Activated CD4-positive, alpha-beta memory T cell treated with anti-CD3 and anti-CD28 coated beads, Interleukin-2, amount 10 ng/mL, durations not matched to agents 7 days and 5 days (primary cell): ENCODE measurements around the gene AQP12B. TPM values are rescaled to one million over a fixed set of nuclear protein-coding genes. Genes with fewer than 3 reads are reported as not detected.

ENCODE experiments used
- CTCF ChIA-PET: fragments of 350-600 bp; sonication (Branson Sonifier 250); formaldehyde crosslinking; loops from one replicate; lab custom pipeline; 2021; ENCODE audit warnings: antibody characterized with exemption, inconsistent platforms; lab: Charles Lee
- POLR2A ChIA-PET: fragments of 350-600 bp; sonication (Branson Sonifier 250); formaldehyde crosslinking; loops from one replicate; lab custom pipeline; 2021; ENCODE audit warnings: antibody characterized with exemption; lab: Charles Lee
- DNase-seq: peaks from one replicate; pipeline ENCODE4 v3.0.0-alpha.2; 2020
- H3K27ac Mint-ChIP-seq: one replicate; pipeline ENCODE4 v1.8.0; 2021; ENCODE audit warnings: mild to moderate bottlenecking, mixed read lengths
- H3K27me3 Mint-ChIP-seq: one replicate; pipeline ENCODE4 v1.8.0; 2021; ENCODE audit warnings: mixed read lengths
- H3K36me3 Mint-ChIP-seq: one replicate; pipeline ENCODE4 v1.8.0; 2021; ENCODE audit warnings: low read depth, mixed read lengths
- H3K4me1 Mint-ChIP-seq: one replicate; pipeline ENCODE4 v1.8.0; 2021; ENCODE audit warnings: mixed read lengths
- H3K4me3 Mint-ChIP-seq: one replicate; pipeline ENCODE4 v1.8.0; 2021; ENCODE audit warnings: mild to moderate bottlenecking, mixed read lengths
- H3K9me3 Mint-ChIP-seq: one replicate; pipeline ENCODE4 v1.8.0; 2021; ENCODE audit warnings: mixed read lengths
- total RNA-seq, 2 experiments: library from RNA; stranded (reverse); gene quantifications; one replicate each; pipeline ENCODE4 v1.2.3, GENCODE V29; 2021

AQP12B gene
- total RNA-seq, 2 experiments from 2014 or later: not detected

DNA sequence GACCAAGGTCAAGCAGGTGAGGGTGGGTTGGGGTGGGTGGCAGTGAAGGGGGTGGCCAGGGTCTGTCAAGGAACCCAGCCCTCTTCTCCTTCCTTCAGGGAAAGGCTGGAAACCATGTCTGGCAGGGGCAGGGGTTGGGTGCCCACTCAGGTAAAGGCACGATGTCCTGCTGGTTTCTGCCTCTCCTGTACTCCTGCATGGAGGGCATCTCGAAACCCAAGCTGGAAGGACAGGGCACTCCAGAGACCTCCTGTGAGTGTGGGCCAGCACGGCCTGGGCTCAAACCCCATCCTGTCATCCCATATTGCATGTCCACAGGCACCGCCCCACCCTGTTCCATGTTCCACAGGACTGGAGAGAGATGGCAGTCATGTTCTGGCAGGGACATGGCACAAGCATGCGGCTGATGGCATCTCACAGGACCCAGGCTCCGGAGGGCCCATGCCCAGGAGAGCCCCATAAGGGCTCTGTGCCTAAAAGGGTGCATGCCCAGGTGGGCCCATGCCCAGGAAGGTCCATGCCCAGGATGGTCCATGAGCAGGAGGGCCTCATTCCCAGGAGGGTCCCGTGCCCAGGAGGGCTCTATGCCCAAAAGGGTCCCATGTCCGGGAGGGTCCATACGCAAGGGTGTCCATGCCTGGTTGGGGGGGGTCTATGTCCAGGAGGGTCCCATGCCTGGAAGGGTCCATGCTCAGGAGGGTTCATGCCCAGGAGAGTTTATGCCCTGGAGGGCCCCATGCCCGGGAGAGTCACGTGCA lies 51.0 kb downstream of the AQP12B start:
- CTCF ChIA-PET: no interaction called here
- H3K4me1 Mint-ChIP-seq: peaks cover 7% of the 10 kb centered on the region
- peaks cover 18% of the 10 kb centered on the region for H3K9me3 Mint-ChIP-seq
- DNase-seq: no peak
- no peak overlapping the region for H3K27ac Mint-ChIP-seq
- H3K27me3 Mint-ChIP-seq: no peaks in the 10 kb centered on the region
- POLR2A ChIA-PET: no interaction called here
- H3K36me3 Mint-ChIP-seq: peaks cover 8% of the 10 kb centered on the region
- no peak overlapping the region for H3K4me3 Mint-ChIP-seq

DNA sequence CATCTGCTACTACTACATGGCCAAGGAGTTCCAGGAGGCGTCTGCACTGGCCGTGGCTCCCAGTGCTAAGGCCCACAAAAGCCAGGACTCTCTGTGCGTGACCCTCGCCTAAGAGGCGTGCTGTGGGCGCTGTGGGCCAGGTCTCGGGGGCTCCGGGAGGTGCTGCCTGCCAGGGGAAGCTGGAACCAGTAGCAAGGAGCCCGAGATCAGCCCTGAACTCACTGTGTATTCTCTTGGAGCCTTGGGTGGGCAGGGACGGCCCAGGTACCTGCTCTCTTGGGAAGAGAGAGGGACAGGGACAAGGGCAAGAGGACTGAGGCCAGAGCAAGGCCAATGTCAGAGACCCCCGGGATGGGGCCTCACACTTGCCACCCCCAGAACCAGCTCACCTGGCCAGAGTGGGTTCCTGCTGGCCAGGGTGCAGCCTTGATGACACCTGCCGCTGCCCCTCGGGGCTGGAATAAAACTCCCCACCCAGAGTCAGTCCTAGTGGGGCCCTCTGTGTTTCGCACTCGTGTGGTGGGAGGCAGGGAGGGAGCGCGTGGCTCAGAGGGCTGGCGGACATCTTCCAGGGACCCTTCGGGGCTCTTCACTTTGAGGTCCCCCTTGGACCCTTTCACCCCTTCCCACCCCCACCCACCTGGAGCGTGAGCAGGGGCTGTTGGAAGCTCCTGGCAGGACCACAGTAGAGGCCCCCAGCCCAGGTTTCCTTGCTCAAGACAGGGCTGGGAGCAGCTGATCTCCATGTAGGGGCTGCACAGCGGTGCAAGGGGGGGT lies 51.7 kb downstream of the AQP12B start:
- no peak for DNase-seq
- Mint-ChIP-seq H3K4me3 (no peak overlapping the region), H3K27ac (no peak overlapping the region), H3K9me3 (peaks cover 18% of the 10 kb centered on the region), H3K27me3 (no peaks in the 10 kb centered on the region), H3K36me3 (peaks cover 8% of the 10 kb centered on the region), H3K4me1 (peaks cover 12% of the 10 kb centered on the region)
- CTCF ChIA-PET: no interaction called here
- POLR2A ChIA-PET: no interaction called here

DNA sequence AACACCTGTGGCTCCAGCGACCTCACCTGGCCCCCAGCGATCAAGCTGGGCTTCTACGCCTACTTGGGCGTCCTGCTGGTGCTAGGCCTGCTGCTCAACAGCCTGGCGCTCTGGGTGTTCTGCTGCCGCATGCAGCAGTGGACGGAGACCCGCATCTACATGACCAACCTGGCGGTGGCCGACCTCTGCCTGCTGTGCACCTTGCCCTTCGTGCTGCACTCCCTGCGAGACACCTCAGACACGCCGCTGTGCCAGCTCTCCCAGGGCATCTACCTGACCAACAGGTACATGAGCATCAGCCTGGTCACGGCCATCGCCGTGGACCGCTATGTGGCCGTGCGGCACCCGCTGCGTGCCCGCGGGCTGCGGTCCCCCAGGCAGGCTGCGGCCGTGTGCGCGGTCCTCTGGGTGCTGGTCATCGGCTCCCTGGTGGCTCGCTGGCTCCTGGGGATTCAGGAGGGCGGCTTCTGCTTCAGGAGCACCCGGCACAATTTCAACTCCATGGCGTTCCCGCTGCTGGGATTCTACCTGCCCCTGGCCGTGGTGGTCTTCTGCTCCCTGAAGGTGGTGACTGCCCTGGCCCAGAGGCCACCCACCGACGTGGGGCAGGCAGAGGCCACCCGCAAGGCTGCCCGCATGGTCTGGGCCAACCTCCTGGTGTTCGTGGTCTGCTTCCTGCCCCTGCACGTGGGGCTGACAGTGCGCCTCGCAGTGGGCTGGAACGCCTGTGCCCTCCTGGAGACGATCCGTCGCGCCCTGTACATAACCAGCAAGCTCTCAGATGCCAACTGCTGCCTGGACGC lies 52.5 kb downstream of the AQP12B start:
- no peak overlapping the region for H3K4me3 Mint-ChIP-seq
- H3K27ac Mint-ChIP-seq: no peak overlapping the region
- H3K27me3 Mint-ChIP-seq: no peaks in the 10 kb centered on the region
- H3K4me1 Mint-ChIP-seq: peaks cover 16% of the 10 kb centered on the region
- H3K9me3 Mint-ChIP-seq: peaks cover 18% of the 10 kb centered on the region
- ChIA-PET CTCF (no interaction called here), POLR2A (interaction anchor here (1.2 to 2.2 kb wide), 2 partner anchors 15 to 43 kb away, joined by 3 to 12 read pairs; partner anchors contain the start of gene CAPN10)
- peaks cover 8% of the 10 kb centered on the region for H3K36me3 Mint-ChIP-seq
- no peak for DNase-seq

DNA sequence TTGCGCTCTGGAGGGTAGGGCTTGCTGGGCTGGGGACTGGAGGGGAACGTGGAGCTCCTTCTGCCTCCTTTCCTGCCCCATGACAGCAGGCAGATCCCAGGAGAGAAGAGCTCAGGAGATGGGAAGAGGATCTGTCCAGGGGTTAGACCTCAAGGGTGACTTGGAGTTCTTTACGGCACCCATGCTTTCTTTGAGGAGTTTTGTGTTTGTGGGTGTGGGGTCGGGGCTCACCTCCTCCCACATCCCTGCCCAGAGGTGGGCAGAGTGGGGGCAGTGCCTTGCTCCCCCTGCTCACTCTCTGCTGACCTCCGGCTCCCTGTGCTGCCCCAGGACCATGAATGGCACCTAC lies 53.1 kb downstream of the AQP12B start:
- no peaks in the 10 kb centered on the region for H3K27me3 Mint-ChIP-seq
- peaks cover 14% of the 10 kb centered on the region for H3K9me3 Mint-ChIP-seq
- CTCF ChIA-PET: no interaction called here
- no peak for DNase-seq
- H3K27ac Mint-ChIP-seq: no peak overlapping the region
- H3K4me3 Mint-ChIP-seq: no peak overlapping the region
- H3K36me3 Mint-ChIP-seq: peaks cover 8% of the 10 kb centered on the region
- POLR2A ChIA-PET: interaction anchor here (1.2 to 2.2 kb wide), 2 partner anchors 16 to 42 kb away, joined by 3 to 12 read pairs; partner anchors contain the start of gene CAPN10
- peaks cover 22% of the 10 kb centered on the region for H3K4me1 Mint-ChIP-seq

DNA sequence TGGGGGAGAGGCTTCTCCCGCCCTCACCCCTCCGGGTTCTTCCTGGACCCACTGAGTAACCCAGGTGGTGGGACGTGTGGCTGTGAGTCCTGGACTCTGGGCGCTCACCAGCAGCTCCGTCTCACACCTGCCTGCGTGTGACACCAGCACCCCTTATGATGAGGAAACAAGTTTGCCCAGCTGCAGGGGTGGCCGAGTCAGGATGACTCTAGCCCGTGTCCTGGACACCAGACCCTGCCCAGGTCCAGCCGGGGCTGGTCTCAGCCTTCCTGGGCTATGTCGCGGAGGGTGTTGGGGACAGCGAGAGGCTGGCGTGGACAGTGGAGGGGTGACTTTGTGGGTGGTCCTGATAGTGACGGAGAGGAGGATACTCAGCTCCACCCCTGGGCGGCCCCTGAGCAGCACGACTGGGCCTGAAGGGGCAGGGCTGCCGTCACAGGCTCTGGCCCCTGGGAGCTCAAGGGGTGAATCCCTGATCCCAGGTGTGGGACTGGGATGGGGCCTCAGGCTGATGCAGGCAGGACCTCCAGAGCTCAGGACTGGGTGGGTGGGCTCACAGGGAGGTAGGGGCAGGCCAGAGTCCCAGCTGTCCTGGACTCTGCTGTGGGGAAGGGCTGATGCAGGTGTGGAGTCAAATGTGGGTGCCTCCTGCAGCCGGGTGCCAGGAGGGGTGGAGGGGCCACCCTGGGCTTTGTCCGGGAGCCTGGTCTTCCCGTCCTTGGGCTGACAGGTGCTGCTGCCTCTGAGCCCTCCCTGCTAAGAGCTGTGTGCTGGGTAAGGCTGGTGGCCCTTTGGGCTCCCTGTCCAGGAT lies 53.7 kb downstream of the AQP12B start:
- H3K4me1 Mint-ChIP-seq: peaks cover 28% of the 10 kb centered on the region
- DNase-seq: no peak
- H3K36me3 Mint-ChIP-seq: peaks cover 8% of the 10 kb centered on the region
- ChIA-PET CTCF (no interaction called here), POLR2A (interaction anchor here (1.2 to 2.2 kb wide), 2 partner anchors 16 to 42 kb away, joined by 3 to 12 read pairs; partner anchors contain the start of gene CAPN10)
- H3K4me3 Mint-ChIP-seq: no peak overlapping the region
- H3K27ac Mint-ChIP-seq: no peak overlapping the region
- H3K27me3 Mint-ChIP-seq: no peaks in the 10 kb centered on the region
- H3K9me3 Mint-ChIP-seq: peaks cover 11% of the 10 kb centered on the region

DNA sequence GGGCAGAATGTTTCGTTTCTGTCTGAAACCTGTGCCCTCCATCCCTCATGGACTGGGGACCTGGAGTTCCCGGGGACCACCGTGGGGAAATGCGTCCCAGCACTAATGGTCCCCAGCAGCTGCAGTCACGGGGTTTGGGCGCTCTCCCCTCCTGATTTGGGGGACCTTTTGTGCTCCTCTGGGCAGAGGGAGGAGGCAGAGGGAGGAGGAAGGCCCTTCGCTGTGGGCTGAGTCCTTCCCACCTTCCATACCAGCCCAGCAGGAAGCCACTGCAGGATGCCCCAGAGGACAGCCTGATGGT lies 54.2 kb downstream of the AQP12B start:
- POLR2A ChIA-PET: interaction anchor here (2.2 kb wide), 1 partner anchor 41 kb away, joined by 12 read pairs; the partner anchor contains the start of gene CAPN10
- H3K27me3 Mint-ChIP-seq: no peaks in the 10 kb centered on the region
- H3K36me3 Mint-ChIP-seq: peaks cover 6% of the 10 kb centered on the region
- peaks cover 31% of the 10 kb centered on the region for H3K4me1 Mint-ChIP-seq
- H3K27ac Mint-ChIP-seq: no peak overlapping the region
- no peak overlapping the region for H3K4me3 Mint-ChIP-seq
- DNase-seq: no peak
- CTCF ChIA-PET: no interaction called here
- H3K9me3 Mint-ChIP-seq: peaks cover 9% of the 10 kb centered on the region

DNA sequence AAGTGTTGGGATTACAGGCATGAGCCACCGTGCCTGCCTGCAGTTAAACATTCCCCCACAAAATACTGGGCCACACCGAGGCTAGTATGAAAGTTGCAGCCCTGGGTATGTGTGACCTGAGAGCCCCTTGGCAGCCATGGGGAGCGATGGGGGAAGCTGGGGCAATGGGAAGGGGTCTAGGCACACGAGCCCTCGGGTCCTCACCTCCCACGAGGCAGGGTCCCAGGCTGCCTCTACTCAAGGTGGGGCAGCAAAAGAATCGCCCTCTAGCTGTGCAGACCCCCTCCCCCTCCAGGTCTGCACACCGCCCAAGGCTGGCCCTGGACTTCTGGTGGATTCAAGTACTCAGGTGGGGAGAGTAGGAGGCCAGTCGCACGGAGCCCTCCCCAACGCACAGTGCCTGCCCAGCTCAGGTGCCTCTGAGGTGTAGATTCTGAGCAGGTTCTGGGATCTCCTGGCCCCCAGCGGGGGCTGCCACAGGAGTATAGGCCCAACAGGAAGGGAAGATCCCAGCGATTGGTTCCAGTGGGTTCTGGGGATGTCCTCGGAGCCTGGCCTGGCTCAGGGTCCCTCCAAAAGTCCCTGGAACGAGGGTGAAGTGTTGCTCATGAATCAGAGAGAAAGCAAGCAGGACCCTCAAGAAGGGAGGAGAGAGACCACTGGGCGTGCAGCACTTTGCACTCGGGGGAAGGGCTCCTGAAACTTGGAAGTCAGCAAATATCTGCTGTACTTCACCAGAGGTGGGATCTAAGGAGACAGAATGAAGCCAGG lies 54.8 kb downstream of the AQP12B start:
- no peak for DNase-seq
- peaks cover 36% of the 10 kb centered on the region for H3K4me1 Mint-ChIP-seq
- H3K27ac Mint-ChIP-seq: no peak overlapping the region
- no peak overlapping the region for H3K4me3 Mint-ChIP-seq
- ChIA-PET CTCF (interaction anchor here (2.0 kb wide), 1 partner anchor 62 kb away, joined by 6 read pairs; no protein-coding TSS in a partner anchor), POLR2A (interaction anchor here (1.1 to 3.8 kb wide), 4 partner anchors 15 to 62 kb away, joined by 4 to 27 read pairs (median 8); partner anchors contain the start of gene CAPN10)
- peaks cover under 1% of the 10 kb centered on the region for H3K36me3 Mint-ChIP-seq
- peaks cover 4% of the 10 kb centered on the region for H3K9me3 Mint-ChIP-seq
- H3K27me3 Mint-ChIP-seq: no peaks in the 10 kb centered on the region

DNA sequence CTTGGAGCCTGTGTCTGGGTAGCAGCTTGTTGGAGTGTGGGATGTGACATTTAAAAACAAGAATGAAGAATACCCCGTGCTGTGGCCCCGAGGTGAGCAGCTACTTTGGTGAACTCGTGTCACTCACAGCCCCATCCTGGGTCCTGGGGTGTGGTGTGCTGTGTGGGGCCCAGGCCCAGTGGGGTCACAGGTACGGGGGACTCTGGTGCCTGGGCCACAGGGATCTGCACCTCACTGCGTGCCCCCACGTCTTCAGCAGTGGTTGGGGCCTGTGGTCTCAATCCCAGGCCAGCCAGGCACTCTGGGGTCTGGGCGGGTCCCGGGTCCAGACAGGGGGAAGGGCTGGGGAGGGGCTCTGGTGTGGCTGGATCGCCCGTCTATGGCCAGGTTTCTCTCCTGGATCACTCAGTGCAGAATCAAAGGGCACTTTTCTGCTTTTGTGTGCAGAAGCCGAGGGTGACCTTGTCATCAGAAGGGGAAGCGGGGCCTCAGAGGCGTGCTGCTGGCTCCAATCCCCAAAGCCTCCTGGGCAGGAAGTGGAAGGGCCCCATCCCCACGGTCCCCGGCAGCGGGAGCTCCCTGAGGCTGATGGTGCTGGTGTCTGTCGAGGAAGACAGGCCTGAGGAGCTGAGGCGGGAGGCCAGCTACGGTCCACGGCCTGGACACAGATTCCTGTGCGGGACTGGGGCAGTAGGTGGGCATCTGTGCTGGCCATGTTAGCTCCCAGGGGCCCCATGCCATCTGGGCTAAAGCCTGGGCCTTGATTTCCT lies 56.0 kb downstream of the AQP12B start:
- no peaks in the 10 kb centered on the region for H3K36me3 Mint-ChIP-seq
- H3K27me3 Mint-ChIP-seq: no peaks in the 10 kb centered on the region
- POLR2A ChIA-PET: interaction anchor here (1.0 to 3.8 kb wide), 4 partner anchors 14 to 66 kb away, joined by 4 to 27 read pairs (median 4); partner anchors contain the start of gene CAPN10
- H3K27ac Mint-ChIP-seq: peak overlapping the region; percentile 31
- no peaks in the 10 kb centered on the region for H3K9me3 Mint-ChIP-seq
- no peak overlapping the region for H3K4me3 Mint-ChIP-seq
- CTCF ChIA-PET: interaction anchor here (0.6 to 2.0 kb wide), 4 partner anchors 47 to 650 kb away, joined by 3 to 6 read pairs (median 4); no protein-coding TSS in a partner anchor
- DNase-seq: no peak
- H3K4me1 Mint-ChIP-seq: peaks cover 48% of the 10 kb centered on the region

Other genes starting within 250 kb of the AQP12B start
- gene GPC1, start 247.2 kb downstream of the AQP12B start, total RNA-seq: 1 to 10 TPM; 5.8 to 7.9 TPM
- 10 to 100 TPM; 28.2 to 31.5 TPM for gene ANKMY1, start 124.9 kb downstream of the AQP12B start, total RNA-seq
- 1 to 10 TPM; 7.9 to 9.3 TPM for gene DUSP28, start 122.5 kb downstream of the AQP12B start, total RNA-seq
- 100 to 1,000 TPM; 135 to 144 TPM for gene RNPEPL1, start 114.4 kb downstream of the AQP12B start, total RNA-seq
- 10 to 100 TPM; 52.3 to 53.1 TPM for gene CAPN10, start 96.2 kb downstream of the AQP12B start, total RNA-seq
- 1 to 10 TPM; 5.2 to 5.7 TPM for gene GPR35, start 57.4 kb downstream of the AQP12B start, total RNA-seq
- gene AQP12A, start 9.0 kb upstream of the AQP12B start, total RNA-seq: not detected
- gene KIF1A, start 137.3 kb upstream of the AQP12B start, total RNA-seq: under 1 TPM; 0.58 to 0.71 TPM
- not detected for gene AGXT, start 185.9 kb upstream of the AQP12B start, total RNA-seq
- gene MAB21L4, start 213.3 kb upstream of the AQP12B start, total RNA-seq: not detected
- not detected for gene CROCC2, start 223.5 kb upstream of the AQP12B start, total RNA-seq